Liver (tissue), 9 donors: Measurements from ENCODE around the gene ATP6V1E1. TPM values are rescaled to one million over a fixed set of nuclear protein-coding genes. Genes with fewer than 3 reads are reported as not detected.

Experiments
- DNase-seq: peaks from one replicate; pipeline ENCODE4 v3.0.0-alpha.2; 2017; ENCODE audit warnings: low spot score
- H3K27ac ChIP-seq, 2 donors: one replicate each; pipeline ENCODE4 v1.7.0; 2013; ENCODE audit warnings: inconsistent platforms in 2 of 2, low read length in 2 of 2, control low read depth in 1 of 2, low read depth in 1 of 2, mild to moderate bottlenecking in 1 of 2
- H3K27me3 ChIP-seq, 4 donors: one replicate each; pipeline versions ENCODE4 v1.6.1 to v1.7.0; 2013; ENCODE audit warnings: low read length in 3 of 4, inconsistent platforms in 1 of 4, mild to moderate bottlenecking in 1 of 4, moderate library complexity in 1 of 4; ENCODE audit not compliant: control insufficient read depth in 4 of 4, insufficient read depth in 4 of 4
- H3K36me3 ChIP-seq, 4 donors: one replicate each; pipeline versions ENCODE4 v1.6.1 to v1.7.0; 2013; ENCODE audit warnings: low read length in 3 of 4, mild to moderate bottlenecking in 3 of 4, low read depth in 1 of 4, moderate library complexity in 1 of 4; ENCODE audit not compliant: control insufficient read depth in 4 of 4, insufficient read depth in 3 of 4
- H3K4me1 ChIP-seq, 4 donors: one replicate each; pipeline versions ENCODE4 v1.6.1 to v1.7.0; 2013; ENCODE audit warnings: low read length in 3 of 4, mild to moderate bottlenecking in 3 of 4, moderate library complexity in 1 of 4; ENCODE audit not compliant: control insufficient read depth in 4 of 4, insufficient read depth in 4 of 4
- H3K4me3 ChIP-seq, 3 donors: one replicate each; pipeline versions ENCODE4 v1.6.1 to v1.7.0; 2013; ENCODE audit warnings: low read length in 3 of 3, control low read depth in 1 of 3, low read depth in 1 of 3, mild to moderate bottlenecking in 1 of 3
- H3K9ac ChIP-seq, 2 donors: one replicate each; pipeline ENCODE4 v1.7.0; 2013; ENCODE audit warnings: low read length in 2 of 2, mild to moderate bottlenecking in 2 of 2, moderate library complexity in 2 of 2, control low read depth in 1 of 2, low read depth in 1 of 2
- H3K9me3 ChIP-seq, 4 donors: one replicate each; pipeline versions ENCODE4 v1.6.1 to v1.7.0; 2013; ENCODE audit warnings: low read length in 3 of 4; ENCODE audit not compliant: control insufficient read depth in 4 of 4
- ATF3 ChIP-seq: IDR thresholded peaks from 2 replicates; pipeline ENCODE4 v1.6.1; 2016; ENCODE audit warnings: antibody characterized with exemption
- CTCF ChIP-seq: fragments of 150-350 bp; IDR thresholded peaks from 2 replicates; pipeline ENCODE4 v1.5.1; 2017; ENCODE audit warnings: improper control_type of control experiment, low read depth, low read length; ENCODE audit not compliant: missing input control
- EGR1 ChIP-seq, 2 donors: IDR thresholded peaks; 2 replicates each; pipeline ENCODE4 v1.6.1; 2016 to 2018; ENCODE audit warnings: antibody characterized with exemption in 2 of 2, low read depth in 2 of 2
- FOXA1 ChIP-seq: IDR thresholded peaks from 2 replicates; pipeline ENCODE4 v1.6.1; 2016; ENCODE audit warnings: antibody characterized with exemption
- GABPA ChIP-seq, 2 donors: IDR thresholded peaks in 1 of 2; conservative IDR thresholded peaks in 1 of 2; 2 replicates each; pipeline ENCODE4 v1.6.1; 2016; ENCODE audit warnings: antibody characterized with exemption in 2 of 2, mild to moderate bottlenecking in 1 of 2, moderate library complexity in 1 of 2
- HNF4A ChIP-seq, 2 donors: conservative IDR thresholded peaks; 2 replicates each; pipeline ENCODE4 v1.6.1; 2016; ENCODE audit warnings: antibody characterized with exemption in 2 of 2, mild to moderate bottlenecking in 2 of 2
- HNF4G ChIP-seq: IDR thresholded peaks from 2 replicates; pipeline ENCODE4 v1.6.1; 2016; ENCODE audit warnings: antibody characterized with exemption
- JUND ChIP-seq, 2 donors: IDR thresholded peaks; 2 replicates each; pipeline ENCODE4 v1.6.1; 2016; ENCODE audit warnings: antibody characterized with exemption in 2 of 2
- MAX ChIP-seq: IDR thresholded peaks from 2 replicates; pipeline ENCODE4 v1.6.1; 2016; ENCODE audit warnings: antibody characterized with exemption
- NR2F2 ChIP-seq: IDR thresholded peaks from 2 replicates; pipeline ENCODE4 v1.6.1; 2016; ENCODE audit warnings: antibody characterized with exemption
- RAD21 ChIP-seq, 2 donors: IDR thresholded peaks; 2 replicates each; pipeline ENCODE4 v1.6.1; 2016; ENCODE audit warnings: antibody characterized with exemption in 2 of 2, mild to moderate bottlenecking in 2 of 2
- REST ChIP-seq: IDR thresholded peaks from 2 replicates; pipeline ENCODE4 v1.6.1; 2016; ENCODE audit warnings: antibody characterized with exemption, mild to moderate bottlenecking
- RXRA ChIP-seq, 2 donors: IDR thresholded peaks; 2 replicates each; pipeline ENCODE4 v1.6.1; 2017 to 2018; ENCODE audit warnings: antibody characterized with exemption in 2 of 2, mild to moderate bottlenecking in 1 of 2
- SP1 ChIP-seq: IDR thresholded peaks from 2 replicates; pipeline ENCODE4 v1.6.1; 2018; ENCODE audit warnings: antibody characterized with exemption, mild to moderate bottlenecking
- TAF1 ChIP-seq: conservative IDR thresholded peaks from 2 replicates; pipeline ENCODE4 v1.6.1; 2016; ENCODE audit warnings: antibody characterized with exemption, mild to moderate bottlenecking
- YY1 ChIP-seq: IDR thresholded peaks from 2 replicates; pipeline ENCODE4 v1.6.1; 2016; ENCODE audit warnings: antibody characterized with exemption, mild to moderate bottlenecking
- WGBS: extraction: QIAGEN DNeasy Blood & Tissue Kit; methylation state at CpG from one replicate; pipeline ENCODE4 v1.1.7; 2013; 5-methylcytosine and 5-hydroxymethylcytosine counted together
- polyA plus RNA-seq, 2 donors: library from polyadenylated mRNA; stranded (reverse) in 1 of 2; unstranded in 1 of 2; fragments of 200-250 nt in 1 of 2; fragments of >200 nt in 1 of 2; fragmentation: Nextera tagmentation in 1 of 2; extraction: Ambion mirVana in 1 of 2; gene quantifications; one replicate each; pipeline versions ENCODE4 v1.2.1 to v1.2.3, GENCODE V29; 2013 to 2015
- total RNA-seq, 2 donors: library from RNA; depleted of rRNA; stranded (reverse); fragments of >200 nt; gene quantifications; one replicate each; pipeline ENCODE4 v1.2.3, GENCODE V29; 2014
- TF ChIP-seq, protein P1 (sequence below): IDR thresholded peaks from 2 replicates; pipeline ENCODE4 v1.6.1; 2016; ENCODE audit warnings: antibody characterized with exemption
- donor health status: healthy.
- donor health status: healthy.
- donor health status: healthy.
- donor health status: healthy.
- donor health status: healthy.

The ATP6V1E1 gene
- total and polyA plus RNA-seq, 4 donors: 44.6 to 53.1 (median 49.1) TPM

DNA sequence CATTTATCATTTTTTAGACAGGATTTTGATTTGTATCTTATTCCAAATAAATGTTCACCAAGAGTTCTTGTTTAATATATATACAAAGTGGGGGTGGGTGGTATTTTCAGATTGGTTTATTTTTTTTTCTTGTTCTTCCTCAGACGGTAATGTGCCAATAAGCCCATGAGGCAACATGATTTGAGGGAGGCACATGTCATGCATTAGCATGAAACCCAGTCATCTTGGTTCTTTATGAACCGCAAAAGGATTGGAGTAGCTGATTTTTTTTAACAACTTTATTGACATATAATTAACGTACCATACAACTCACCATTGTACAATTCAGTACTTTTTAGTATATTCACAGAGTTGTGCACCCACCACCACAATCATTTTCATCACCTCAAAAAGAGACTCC, 12.7 kb upstream of the ATP6V1E1 start:
- H3K9me3 ChIP-seq: no peaks in the 10 kb centered on the region
- H3K4me3 ChIP-seq: no peak overlapping the region
- peaks cover 4 to 15% (median 6%) of the 10 kb centered on the region in 4 donors for H3K4me1 ChIP-seq
- WGBS: 69% methylated on average over 3 of the region's 3 CpGs
- H3K36me3 ChIP-seq: no peaks in the 10 kb centered on the region
- no peak overlapping the region for H3K9ac ChIP-seq
- no peak for DNase-seq
- no peaks in the 10 kb centered on the region for H3K27me3 ChIP-seq
- TF ChIP-seq, protein P1, sequence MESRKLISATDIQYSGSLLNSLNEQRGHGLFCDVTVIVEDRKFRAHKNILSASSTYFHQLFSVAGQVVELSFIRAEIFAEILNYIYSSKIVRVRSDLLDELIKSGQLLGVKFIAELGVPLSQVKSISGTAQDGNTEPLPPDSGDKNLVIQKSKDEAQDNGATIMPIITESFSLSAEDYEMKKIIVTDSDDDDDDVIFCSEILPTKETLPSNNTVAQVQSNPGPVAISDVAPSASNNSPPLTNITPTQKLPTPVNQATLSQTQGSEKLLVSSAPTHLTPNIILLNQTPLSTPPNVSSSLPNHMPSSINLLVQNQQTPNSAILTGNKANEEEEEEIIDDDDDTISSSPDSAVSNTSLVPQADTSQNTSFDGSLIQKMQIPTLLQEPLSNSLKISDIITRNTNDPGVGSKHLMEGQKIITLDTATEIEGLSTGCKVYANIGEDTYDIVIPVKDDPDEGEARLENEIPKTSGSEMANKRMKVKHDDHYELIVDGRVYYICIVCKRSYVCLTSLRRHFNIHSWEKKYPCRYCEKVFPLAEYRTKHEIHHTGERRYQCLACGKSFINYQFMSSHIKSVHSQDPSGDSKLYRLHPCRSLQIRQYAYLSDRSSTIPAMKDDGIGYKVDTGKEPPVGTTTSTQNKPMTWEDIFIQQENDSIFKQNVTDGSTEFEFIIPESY: no peak
- TF ChIP-seq YY1 (no peak), NR2F2 (no peak), HNF4G (no peak), CTCF (no peak), TAF1 (no peak), JUND (IDR thresholded peaks at IDR 0.05) (no peak), RAD21 (IDR thresholded peaks at IDR 0.05) (no peak), MAX (no peak), EGR1 (IDR thresholded peaks at IDR 0.05; ENCODE audit: low read depth in 2 of 2) (no peak), REST (no peak), ATF3 (no peak), HNF4A (conservative IDR thresholded peaks at IDR 0.05) (no peak), GABPA (IDR thresholded peaks at IDR 0.05 in 1 of 2, conservative IDR thresholded peaks at IDR 0.05 in 1 of 2) (no peak)
- H3K27ac ChIP-seq: no peak overlapping the region

DNA sequence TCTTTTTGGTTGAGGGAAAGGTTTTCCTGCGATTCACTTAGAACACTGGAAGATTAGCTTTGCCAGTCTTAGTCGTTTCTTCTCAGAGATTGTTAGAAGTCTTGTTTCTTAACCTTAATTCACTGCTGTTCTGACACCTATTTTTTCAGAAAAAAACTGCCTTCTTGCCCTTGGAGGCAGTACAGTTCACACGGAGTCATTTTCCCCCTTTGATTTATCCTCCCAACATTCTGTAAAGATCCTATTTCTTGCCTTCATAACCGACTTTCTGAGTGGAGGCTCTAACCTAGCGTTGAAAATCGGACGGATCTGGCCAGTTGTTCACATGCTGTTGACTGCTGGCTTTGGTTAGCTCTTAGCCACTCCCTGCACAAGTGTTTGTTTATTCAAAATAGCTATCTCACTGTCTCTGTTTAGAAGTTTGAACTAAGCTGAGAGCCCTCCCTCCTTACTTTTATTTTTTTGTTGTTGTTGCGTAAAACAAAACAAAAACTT, 10.7 kb upstream of the ATP6V1E1 start:
- peaks cover 4 to 15% (median 6%) of the 10 kb centered on the region in 4 donors for H3K4me1 ChIP-seq
- H3K9ac ChIP-seq: peak overlapping the region; percentile 100
- H3K4me3 ChIP-seq: peak overlapping the region; percentile 82 to 100 (median 83)
- 2% methylated on average over 8 of the region's 8 CpGs for WGBS
- DNase-seq: peak; percentile 42
- H3K27me3 ChIP-seq: no peaks in the 10 kb centered on the region
- H3K9me3 ChIP-seq: no peaks in the 10 kb centered on the region
- peak overlapping the region; percentile 97 to 100 for H3K27ac ChIP-seq
- no peaks in the 10 kb centered on the region for H3K36me3 ChIP-seq
- TF ChIP-seq FOXA1 (no peak), SP1 (peak; percentile 32), MAX (peak; percentile 12), TAF1 (peak; percentile 86), RXRA (IDR thresholded peaks at IDR 0.05) (peak in 1 of 2 donors; percentile 7), YY1 (no peak), GABPA (IDR thresholded peaks at IDR 0.05 in 1 of 2, conservative IDR thresholded peaks at IDR 0.05 in 1 of 2) (no peak), EGR1 (IDR thresholded peaks at IDR 0.05; ENCODE audit: low read depth in 2 of 2) (no peak), JUND (IDR thresholded peaks at IDR 0.05) (no peak), ATF3 (no peak), HNF4A (conservative IDR thresholded peaks at IDR 0.05) (no peak), NR2F2 (no peak), CTCF (no peak), HNF4G (no peak)
- TF ChIP-seq, protein P1: no peak
